ENCODE results near the gene HELB.

DNA sequence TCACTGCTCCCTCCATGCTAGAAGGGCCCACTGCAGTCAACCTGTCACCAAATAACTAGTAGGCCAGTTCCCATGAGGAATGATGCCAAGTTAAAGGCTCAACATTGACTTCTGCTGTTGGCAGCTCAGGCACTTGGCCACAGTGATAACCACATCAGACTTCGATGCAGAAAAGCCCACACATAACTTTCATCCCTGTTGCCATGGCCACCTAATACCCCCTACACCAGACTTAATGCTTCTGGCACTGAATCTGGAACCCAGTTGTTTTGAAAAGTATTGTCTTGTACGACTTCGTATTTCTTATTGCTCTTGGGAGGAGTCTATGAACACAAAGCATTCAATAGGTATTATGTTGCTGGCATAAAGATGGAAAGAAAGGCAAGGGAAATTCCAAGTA lies 44.3 kb upstream of the HELB start:
- no peak for TF ChIP-seq POLR2A (IDR thresholded peaks at IDR 0.05; ENCODE audit: low read depth, low read length)
- TF ChIP-seq POLR2AphosphoS5 (IDR thresholded peaks at IDR 0.05; ENCODE audit: low read depth, low read length) = no peak

All from GM12891 (cell line).